ENCODE measurements around the gene FLNC.

The FLNC gene

GRCh38 chr7:128842674-128843641 lies 12.8 kb downstream of the FLNC start:
- Histone ChIP-seq H3K36me3 (ENCODE audit: insufficient read depth, low read length) (no peaks in the 10 kb centered on the region), H2AFZ (ENCODE audit: low read length) (no peak overlapping the region), H3F3A (ENCODE audit: low read depth) (no peaks in the 10 kb centered on the region), H3K4me1 (ENCODE audit: insufficient read depth, low read length, poor library complexity, severe bottlenecking) (peaks cover 7% of the 10 kb centered on the region), H3K4me2 (ENCODE audit: low read depth, low read length, poor library complexity, severe bottlenecking) (no peak overlapping the region), H4K20me1 (ENCODE audit: insufficient read depth, low read length, poor library complexity, severe bottlenecking) (no peaks in the 10 kb centered on the region), H3K27me3 (ENCODE audit: insufficient read depth, low read length, poor library complexity, severe bottlenecking) (no peaks in the 10 kb centered on the region), H3K4me3 (ENCODE audit: low read length, poor library complexity, severe bottlenecking) (no peak overlapping the region), H3K9me3 (ENCODE audit: insufficient read depth, low read depth, low read length) (no peaks in the 10 kb centered on the region), H3K9me2 (replicated peaks; ENCODE audit: low read depth, low read length) (no peaks in the 10 kb centered on the region), H3K79me2 (ENCODE audit: insufficient read depth, low read length) (no peaks in the 10 kb centered on the region), H3K9ac (ENCODE audit: low read depth, low read length, poor library complexity, severe bottlenecking) (no peak overlapping the region)
- TF ChIP-seq CTCF (conservative IDR thresholded peaks at IDR 0.05; ENCODE audit: low read length) = no peak
- no peak for TF ChIP-seq EZH2phosphoT487 (IDR thresholded peaks at IDR 0.05; ENCODE audit: borderline replicate concordance)

- Histone ChIP-seq H3K4me2 (ENCODE audit: low read depth, low read length, poor library complexity, severe bottlenecking) (no peak overlapping the region), H3K4me1 (ENCODE audit: insufficient read depth, low read length, poor library complexity, severe bottlenecking) (peaks cover 7% of the 10 kb centered on the region), H3K27me3 (ENCODE audit: insufficient read depth, low read length, poor library complexity, severe bottlenecking) (no peaks in the 10 kb centered on the region), H3F3A (ENCODE audit: low read depth) (no peaks in the 10 kb centered on the region), H3K9ac (ENCODE audit: low read depth, low read length, poor library complexity, severe bottlenecking) (no peak overlapping the region), H3K4me3 (ENCODE audit: low read length, poor library complexity, severe bottlenecking) (no peak overlapping the region), H2AFZ (ENCODE audit: low read length) (no peak overlapping the region), H3K36me3 (ENCODE audit: insufficient read depth, low read length) (no peaks in the 10 kb centered on the region), H3K9me2 (replicated peaks; ENCODE audit: low read depth, low read length) (no peaks in the 10 kb centered on the region), H3K9me3 (ENCODE audit: insufficient read depth, low read depth, low read length) (no peaks in the 10 kb centered on the region), H4K20me1 (ENCODE audit: insufficient read depth, low read length, poor library complexity, severe bottlenecking) (no peaks in the 10 kb centered on the region), H3K79me2 (ENCODE audit: insufficient read depth, low read length) (no peaks in the 10 kb centered on the region)
- TF ChIP-seq CTCF (conservative IDR thresholded peaks at IDR 0.05; ENCODE audit: low read length) (no peak), EZH2phosphoT487 (IDR thresholded peaks at IDR 0.05; ENCODE audit: borderline replicate concordance) (no peak)
Observed at GRCh38 chr7:128843938-128844621, 13.9 kb downstream of the FLNC start.

- Histone ChIP-seq H3K9me3 (ENCODE audit: insufficient read depth, low read depth, low read length) (no peaks in the 10 kb centered on the region), H2AFZ (ENCODE audit: low read length) (no peak overlapping the region), H3K4me3 (ENCODE audit: low read length, poor library complexity, severe bottlenecking) (no peak overlapping the region), H3F3A (ENCODE audit: low read depth) (no peaks in the 10 kb centered on the region), H3K27me3 (ENCODE audit: insufficient read depth, low read length, poor library complexity, severe bottlenecking) (no peaks in the 10 kb centered on the region), H3K9me2 (replicated peaks; ENCODE audit: low read depth, low read length) (no peaks in the 10 kb centered on the region), H4K20me1 (ENCODE audit: insufficient read depth, low read length, poor library complexity, severe bottlenecking) (no peaks in the 10 kb centered on the region), H3K36me3 (ENCODE audit: insufficient read depth, low read length) (no peaks in the 10 kb centered on the region), H3K4me2 (ENCODE audit: low read depth, low read length, poor library complexity, severe bottlenecking) (no peak overlapping the region), H3K4me1 (ENCODE audit: insufficient read depth, low read length, poor library complexity, severe bottlenecking) (peaks cover 7% of the 10 kb centered on the region), H3K9ac (ENCODE audit: low read depth, low read length, poor library complexity, severe bottlenecking) (no peak overlapping the region), H3K79me2 (ENCODE audit: insufficient read depth, low read length) (no peaks in the 10 kb centered on the region)
- TF ChIP-seq EZH2phosphoT487 (IDR thresholded peaks at IDR 0.05; ENCODE audit: borderline replicate concordance) = no peak
- no peak for TF ChIP-seq CTCF (conservative IDR thresholded peaks at IDR 0.05; ENCODE audit: low read length)
Observed at GRCh38 chr7:128844777-128845311, 14.6 kb downstream of the FLNC start.
